GM12873 (cell line): ENCODE data around the gene DEPDC7.

Source experiments
- CTCF ChIP-seq: IDR thresholded peaks from 2 replicates; pipeline ENCODE4 v1.5.1; 2012; ENCODE audit warnings: low read depth, mild to moderate bottlenecking, moderate library complexity, low read length, control low read depth; ENCODE audit not compliant: insufficient read depth; ENCODE audit errors: missing control alignments

DEPDC7 gene

GRCh38 chr11:33006010-33006409 is 9.7 kb upstream of the DEPDC7 start:
- TF ChIP-seq CTCF, result no peak

- TF ChIP-seq CTCF, result no peak
Measured at GRCh38 chr11:33013755-33014154, 1.9 kb upstream of the DEPDC7 start.

- no peak for TF ChIP-seq CTCF
Measured at GRCh38 chr11:33016654-33017053, 976 bp downstream of the DEPDC7 start.

GRCh38 chr11:33017478-33017877 is 1.8 kb downstream of the DEPDC7 start:
- TF ChIP-seq CTCF, result no peak

- TF ChIP-seq CTCF, result no peak
Measured at GRCh38 chr11:33017965-33018364, 2.3 kb downstream of the DEPDC7 start.

GRCh38 chr11:33018840-33019239 is 3.2 kb downstream of the DEPDC7 start:
- no peak for TF ChIP-seq CTCF

- no peak for TF ChIP-seq CTCF
Measured at GRCh38 chr11:33021501-33021900, 5.8 kb downstream of the DEPDC7 start.

- TF ChIP-seq CTCF, result no peak
Measured at GRCh38 chr11:33021937-33022336, 6.3 kb downstream of the DEPDC7 start.
